Colonic mucosa (tissue), 4 donors: ENCODE results near the gene VWC2. TPM values are rescaled to one million over a fixed set of nuclear protein-coding genes. Genes with fewer than 3 reads are reported as not detected.

Experiments
- DNase-seq: peaks from one replicate; pipeline ENCODE4 v3.0.0-alpha.2; 2020
- H3K27ac ChIP-seq: fragments of 200-600 bp; one replicate; pipeline ENCODE4 v1.8.0; 2021
- H3K27me3 ChIP-seq: fragments of 200-600 bp; one replicate; pipeline ENCODE4 v1.8.0; 2021
- H3K36me3 ChIP-seq: fragments of 200-600 bp; one replicate; pipeline ENCODE4 v1.8.0; 2021
- H3K4me1 ChIP-seq: fragments of 200-600 bp; one replicate; pipeline ENCODE4 v1.8.0; 2021; ENCODE audit warnings: mild to moderate bottlenecking
- H3K4me3 ChIP-seq: fragments of 200-600 bp; one replicate; pipeline ENCODE4 v1.8.0; 2021
- H3K9ac ChIP-seq, 2 donors: one replicate each; pipeline ENCODE4 v1.7.0; 2013; ENCODE audit warnings: control low read depth in 2 of 2, low read depth in 2 of 2, low read length in 2 of 2
- H3K9me3 ChIP-seq: fragments of 200-600 bp; one replicate; pipeline ENCODE4 v1.8.0; 2021
- CTCF ChIP-seq: fragments of 200-600 bp; IDR thresholded peaks from one replicate; pipeline ENCODE4 v1.8.0; 2022; ENCODE audit warnings: antibody characterized with exemption, mild to moderate bottlenecking
- intact Hi-C: fragments of 100-400 bp; cut with DNase I; formaldehyde crosslinking; loops from one replicate; pipeline ENCODE4 v1.14.1; 2022
- total RNA-seq, 2 donors: library from RNA; stranded (reverse); fragmentation: NEBNext Ultra II Directional in 1 of 2; extraction: Animal tissue kit (Norgen Biotek cat#: 25700) in 1 of 2; gene quantifications; one replicate each; pipeline ENCODE4 v1.2.1, GENCODE V29; 2021
- donor health status: healthy.
- donor health status: DM: no; HTN: no; CAD: no.
- donor health status: DM: no; HTN: no; CAD: no.

Gene VWC2
- total RNA-seq, 2 donors from 2014 or later: 0.08 to 0.10 TPM

GRCh38 chr7:49822856-49823255 is 49.4 kb downstream of the VWC2 start:
- intact Hi-C loops: no loop called here
- Histone ChIP-seq H3K36me3 (no peaks in the 10 kb centered on the region), H3K9ac (no peak overlapping the region), H3K27me3 (no peaks in the 10 kb centered on the region), H3K27ac (no peak overlapping the region), H3K9me3 (no peaks in the 10 kb centered on the region), H3K4me3 (no peak overlapping the region), H3K4me1 (no peaks in the 10 kb centered on the region)
- DNase-seq: no peak
- no peak for TF ChIP-seq CTCF

- Histone ChIP-seq H3K27ac (no peak overlapping the region), H3K9me3 (no peaks in the 10 kb centered on the region), H3K36me3 (no peaks in the 10 kb centered on the region), H3K4me3 (no peak overlapping the region), H3K9ac (no peak overlapping the region), H3K4me1 (no peaks in the 10 kb centered on the region), H3K27me3 (no peaks in the 10 kb centered on the region)
- intact Hi-C loops: no loop called here
- no peak for TF ChIP-seq CTCF
- no peak for DNase-seq
These were observed 50.1 kb downstream of the VWC2 start for GRCh38 chr7:49823566-49823965.

- H3K27me3 ChIP-seq: no peaks in the 10 kb centered on the region
- TF ChIP-seq CTCF: no peak
- no peak overlapping the region for H3K4me3 ChIP-seq
- intact Hi-C loops: no loop called here
- no peaks in the 10 kb centered on the region for H3K36me3 ChIP-seq
- no peaks in the 10 kb centered on the region for H3K4me1 ChIP-seq
- no peaks in the 10 kb centered on the region for H3K9me3 ChIP-seq
- DNase-seq: no peak
- no peak overlapping the region for H3K27ac ChIP-seq
- H3K9ac ChIP-seq: no peak overlapping the region
These were observed 66.6 kb downstream of the VWC2 start for GRCh38 chr7:49839863-49840645.

- H3K4me3 ChIP-seq: no peak overlapping the region
- no peak for TF ChIP-seq CTCF
- no peak overlapping the region for H3K27ac ChIP-seq
- no peaks in the 10 kb centered on the region for H3K9me3 ChIP-seq
- no peaks in the 10 kb centered on the region for H3K27me3 ChIP-seq
- intact Hi-C loops: no loop called here
- H3K4me1 ChIP-seq: no peaks in the 10 kb centered on the region
- DNase-seq: no peak
- no peak overlapping the region for H3K9ac ChIP-seq
- H3K36me3 ChIP-seq: no peaks in the 10 kb centered on the region
These were observed 67.4 kb downstream of the VWC2 start for GRCh38 chr7:49840751-49841405.

GRCh38 chr7:49845626-49846025 is 72.2 kb downstream of the VWC2 start:
- DNase-seq: no peak
- Histone ChIP-seq H3K27ac (no peak overlapping the region), H3K36me3 (no peaks in the 10 kb centered on the region), H3K4me1 (no peaks in the 10 kb centered on the region), H3K4me3 (no peak overlapping the region), H3K9ac (no peak overlapping the region), H3K27me3 (no peaks in the 10 kb centered on the region), H3K9me3 (no peaks in the 10 kb centered on the region)
- intact Hi-C loops: no loop called here
- no peak for TF ChIP-seq CTCF
